Raji (cell line): Measurements from ENCODE around the gene SLC17A7.

Experiments
- POLR2A ChIP-seq: IDR thresholded peaks from 2 replicates; pipeline ENCODE4 v1.6.1; 2011; ENCODE audit warnings: low read depth, low read length, control low read depth; ENCODE audit not compliant: insufficient read depth

SLC17A7 gene

DNA sequence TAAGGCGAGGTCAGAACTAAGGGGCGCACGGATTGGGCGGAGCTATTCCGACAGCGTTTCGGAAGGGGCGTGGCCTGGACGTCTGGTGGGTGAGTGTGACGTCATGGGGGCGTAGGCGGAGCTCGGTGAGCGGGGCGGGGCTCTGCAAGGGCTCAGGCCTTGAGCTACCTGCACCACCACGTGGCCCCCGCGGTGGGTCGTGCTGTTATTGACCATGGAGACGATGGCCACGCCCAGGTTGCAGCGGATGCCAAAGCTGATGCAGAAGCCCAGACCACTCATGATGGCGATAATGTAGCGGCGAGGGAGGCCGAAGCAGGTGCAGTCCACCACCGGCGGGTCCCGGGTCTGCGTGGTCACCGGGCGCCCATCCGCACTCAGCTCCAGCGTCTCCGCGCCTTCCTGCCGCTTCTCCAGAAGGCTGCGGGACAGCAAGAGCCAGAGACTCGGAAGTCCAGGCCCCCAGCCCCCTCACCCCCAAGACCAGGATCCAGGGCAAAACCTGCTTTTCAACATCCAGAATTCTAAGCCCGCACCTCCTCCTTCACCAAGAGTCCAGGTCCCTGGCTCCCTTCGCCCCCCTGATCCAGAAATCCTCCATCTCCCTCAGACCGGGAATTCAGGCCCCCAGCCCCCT is 4.8 kb downstream of the SLC17A7 start:
- no peak for TF ChIP-seq POLR2A

DNA sequence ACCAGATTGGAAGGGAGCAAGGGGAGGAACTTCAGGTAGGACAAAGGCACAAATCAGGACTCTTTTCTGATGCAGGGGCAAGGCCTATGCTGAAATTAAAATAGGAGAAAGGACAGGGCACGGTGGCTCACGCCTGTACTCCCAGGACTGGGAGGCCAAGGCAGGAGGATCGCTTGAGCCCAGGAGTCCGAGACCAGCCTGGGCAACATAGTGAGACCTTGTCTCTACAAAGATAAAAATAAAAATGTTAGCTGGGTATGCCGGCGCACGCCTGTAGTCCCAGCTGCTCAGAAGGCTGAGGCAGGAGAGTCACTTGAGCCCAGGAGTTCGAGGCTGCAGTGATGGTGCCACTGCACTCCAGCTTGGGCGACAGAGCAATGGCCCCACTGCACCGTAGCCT is 5.7 kb downstream of the SLC17A7 start:
- TF ChIP-seq POLR2A, result no peak

DNA sequence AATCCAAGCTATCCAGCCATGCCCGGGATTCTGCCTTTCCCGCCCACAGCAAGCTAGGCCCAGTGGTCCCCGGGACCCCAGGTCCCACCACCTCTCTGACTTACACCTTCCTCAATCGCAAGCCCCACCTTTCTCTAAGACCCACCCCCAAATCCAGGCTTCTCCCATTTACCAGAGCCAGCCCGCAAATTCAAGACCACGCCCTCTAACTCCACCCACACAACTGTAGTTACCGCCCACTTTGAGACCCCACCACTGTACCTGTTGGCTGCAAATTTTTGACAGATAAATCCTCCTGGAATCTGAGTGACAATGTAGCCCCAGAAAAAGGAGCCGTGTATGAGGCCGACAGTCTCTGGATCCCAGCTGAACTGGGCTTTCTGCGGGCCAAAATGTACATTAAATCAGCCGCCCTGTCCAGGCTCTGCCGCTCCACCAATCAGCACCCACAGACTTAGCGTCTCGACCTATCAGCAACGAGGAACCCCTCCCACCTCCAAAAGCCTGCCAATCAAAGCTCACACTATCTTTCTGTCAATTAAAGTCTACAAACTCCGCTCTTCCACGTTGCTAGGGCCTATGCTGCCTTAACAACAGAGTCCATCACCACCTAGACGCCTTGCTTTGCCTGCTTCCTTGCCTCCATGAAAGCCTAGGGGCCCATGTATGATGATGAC is 6.3 kb downstream of the SLC17A7 start:
- TF ChIP-seq POLR2A, result no peak

DNA sequence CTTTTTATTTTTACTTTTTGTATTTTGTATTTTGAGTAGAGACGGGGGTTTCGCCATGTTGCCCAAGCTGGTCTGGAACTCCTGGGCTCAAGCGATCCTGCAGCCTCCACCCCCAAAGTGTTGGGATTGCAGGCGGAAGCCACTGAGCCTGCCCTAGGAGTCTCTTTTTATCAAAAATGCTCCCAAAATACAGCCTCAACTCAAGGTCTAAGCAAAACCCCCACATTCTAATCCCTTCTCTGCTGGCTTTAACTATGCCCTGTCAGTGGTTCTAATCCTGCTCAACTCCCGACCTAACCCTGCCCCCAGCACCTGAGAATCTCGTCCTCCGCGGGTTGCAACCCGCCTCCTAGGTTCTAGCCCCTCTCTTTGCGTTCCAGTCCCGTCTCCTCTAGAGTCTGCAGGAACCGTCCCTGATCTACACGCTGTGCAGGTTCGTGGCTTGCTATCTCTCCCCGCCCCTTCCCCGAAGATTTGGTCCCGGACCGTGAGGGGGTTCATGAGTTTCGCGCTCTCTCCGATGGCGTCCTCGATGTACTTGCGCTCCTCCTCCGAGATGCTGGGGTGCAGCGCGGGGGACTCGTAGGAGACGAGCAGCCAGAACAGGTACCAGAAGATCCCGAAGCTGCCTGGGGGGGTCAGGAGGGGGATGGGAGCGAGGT is 8.0 kb downstream of the SLC17A7 start:
- TF ChIP-seq POLR2A, result no peak

DNA sequence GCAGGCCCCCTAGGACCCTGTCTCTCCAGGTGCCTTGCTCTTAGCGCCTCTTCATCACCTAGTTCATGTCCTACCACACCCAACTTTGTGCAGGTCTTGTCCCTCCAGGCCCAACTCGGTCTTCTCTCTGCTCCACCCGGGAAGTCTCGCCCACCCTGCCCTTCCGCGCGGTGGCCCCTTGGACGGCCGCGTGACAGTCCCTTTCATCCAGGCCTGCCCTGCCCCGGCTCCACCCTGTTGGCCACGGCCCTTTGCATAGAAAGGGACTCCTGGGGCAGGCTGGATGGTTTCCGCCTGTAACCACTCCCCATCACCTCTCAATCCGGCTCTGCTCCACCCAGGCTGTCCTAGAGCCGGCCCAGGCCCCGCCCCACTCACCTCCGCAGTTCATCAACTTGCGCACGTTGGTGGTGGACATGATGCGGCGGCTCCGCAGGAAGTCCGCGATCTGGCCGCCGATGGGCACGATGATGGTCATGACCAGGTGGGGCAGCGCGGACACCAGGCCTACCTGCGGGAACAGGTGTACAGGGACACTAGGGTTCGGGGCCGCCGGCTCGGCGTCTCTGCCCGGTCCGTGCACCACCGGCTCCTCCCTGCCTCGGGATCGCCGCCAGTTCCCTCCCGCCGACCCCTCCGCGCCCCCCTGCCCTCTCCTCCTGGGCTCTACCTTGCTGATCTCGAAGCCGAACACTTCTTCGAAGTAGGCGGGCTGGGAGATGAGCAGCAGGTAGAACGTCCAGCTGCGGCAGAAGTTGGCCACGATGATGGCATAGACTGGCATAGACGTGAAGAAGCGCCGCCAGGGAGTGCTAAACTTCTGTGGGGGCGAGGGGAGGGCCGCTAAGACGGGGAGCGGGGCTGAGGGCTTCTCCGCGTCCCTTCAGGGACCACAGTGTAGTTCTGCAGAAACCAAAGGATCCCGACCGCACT is 8.9 kb downstream of the SLC17A7 start:
- no peak for TF ChIP-seq POLR2A

DNA sequence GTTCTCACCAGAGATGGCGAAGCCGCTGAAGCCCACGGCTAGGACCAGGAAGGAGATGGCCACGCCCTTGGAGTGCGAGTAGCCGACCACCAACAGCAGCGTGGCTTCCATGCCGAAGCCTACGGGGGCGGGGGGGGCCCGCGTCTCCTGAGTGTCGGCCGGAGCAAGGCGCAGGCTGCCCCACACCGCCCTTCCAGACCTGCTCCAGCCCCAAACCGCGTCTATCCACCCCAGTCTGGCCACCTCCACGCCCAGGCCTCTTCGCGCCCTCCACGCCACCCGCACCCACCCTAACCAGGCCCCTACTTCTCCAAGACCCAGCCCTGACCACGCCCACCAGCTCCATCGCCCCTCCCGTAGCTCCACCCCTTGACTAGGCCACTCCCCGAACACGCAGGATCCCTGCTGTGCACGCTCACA is 10.0 kb downstream of the SLC17A7 start:
- TF ChIP-seq POLR2A, result no peak

DNA sequence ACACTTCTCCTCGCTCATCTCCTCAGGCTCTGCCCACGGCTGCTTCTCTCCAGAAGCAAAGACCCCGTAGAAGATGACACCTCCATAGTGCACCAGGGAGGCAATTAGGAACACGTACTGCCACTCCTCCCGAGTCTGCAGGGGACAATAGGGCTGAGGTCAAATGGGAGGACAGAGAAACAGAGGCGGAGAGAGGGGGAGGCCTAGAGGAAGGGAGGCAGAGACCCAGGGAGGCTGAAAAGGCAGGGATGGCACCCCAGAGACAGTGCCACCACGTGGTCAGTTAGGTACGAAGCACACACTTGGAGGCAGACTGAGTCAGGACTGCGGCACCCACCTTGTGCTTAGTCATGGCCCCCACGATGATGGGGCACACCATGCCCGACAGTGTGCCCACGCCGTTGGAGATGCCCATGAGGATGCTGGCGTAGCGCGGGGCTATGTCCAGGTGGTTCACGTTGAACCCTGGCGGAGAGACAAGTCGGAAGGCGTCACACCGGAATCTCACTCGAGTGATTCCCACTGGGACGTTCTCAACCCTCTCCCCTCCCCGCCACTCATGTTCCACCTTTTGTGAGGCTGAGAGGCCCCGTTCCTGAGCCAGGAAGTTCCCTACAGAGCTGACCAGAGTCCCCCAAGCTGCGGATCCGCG is 10.5 kb downstream of the SLC17A7 start:
- no peak for TF ChIP-seq POLR2A

DNA sequence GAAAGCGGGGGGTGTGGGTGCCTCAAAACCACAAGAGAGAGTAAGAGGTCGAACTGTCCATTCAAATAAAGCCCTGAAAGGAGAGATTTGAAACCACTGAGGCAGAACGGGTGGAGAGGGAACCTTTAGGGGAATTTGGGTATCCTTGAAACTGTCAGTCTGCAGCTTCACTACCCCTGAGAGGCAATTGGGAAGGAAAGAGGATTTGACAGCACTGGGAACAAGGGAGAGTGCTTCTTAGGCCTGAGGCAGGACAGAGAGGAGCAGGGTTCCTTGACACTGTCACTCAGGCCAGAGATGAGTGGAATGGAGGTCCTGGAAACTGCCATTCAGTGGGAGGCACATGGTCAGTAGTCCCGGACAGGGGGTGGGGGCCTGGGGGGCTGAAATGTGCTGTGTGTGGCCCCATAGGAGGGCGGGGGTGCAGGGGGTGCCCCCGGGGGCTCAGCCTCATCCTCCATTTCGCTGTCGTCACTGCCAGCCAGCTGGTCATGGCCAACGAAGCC is 11.1 kb downstream of the SLC17A7 start:
- TF ChIP-seq POLR2A, result no peak

DNA sequence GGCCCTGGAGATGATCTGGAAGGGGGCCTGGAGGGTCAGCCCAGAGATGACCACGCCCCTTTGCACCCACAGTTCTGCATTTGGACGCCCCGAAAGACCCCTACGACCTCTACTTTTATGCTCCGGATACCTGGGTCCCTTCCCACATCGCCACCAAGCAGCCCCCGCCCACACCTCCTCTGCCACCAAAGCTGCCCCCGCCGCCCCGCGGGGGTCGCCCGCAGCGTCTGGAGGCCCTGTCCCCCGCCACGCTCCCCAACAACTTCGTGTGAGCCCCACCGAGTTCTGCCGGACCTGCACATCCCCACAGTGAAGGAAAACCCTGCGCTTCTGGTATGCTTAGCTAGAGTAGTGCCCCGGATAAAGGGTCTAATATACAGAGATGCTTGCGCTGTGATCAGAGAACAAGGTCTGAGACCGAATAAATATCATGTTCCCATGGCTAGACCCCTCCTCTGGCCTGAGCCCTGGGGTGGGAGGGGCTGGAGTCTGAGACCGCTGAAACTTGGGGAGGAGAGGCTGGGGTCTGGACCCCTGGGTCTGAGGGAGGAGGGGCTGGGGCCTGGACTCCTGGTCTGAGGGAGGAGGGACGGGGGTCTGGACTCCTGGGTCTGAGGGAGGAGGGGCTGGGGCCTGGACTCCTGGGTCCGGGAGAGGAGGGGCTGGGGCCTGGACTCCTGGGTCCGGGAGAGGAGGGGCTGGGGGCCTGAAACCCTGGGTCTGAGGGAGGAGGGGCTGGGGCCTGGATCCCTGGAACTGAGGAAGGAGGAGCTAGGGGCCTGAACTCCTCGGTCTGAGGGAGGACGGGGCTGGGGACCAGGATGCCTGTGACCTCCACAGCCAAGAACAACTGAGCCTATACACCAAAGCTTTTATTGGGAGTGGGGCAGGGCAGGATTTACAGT is 12.5 kb downstream of the SLC17A7 start:
- TF ChIP-seq POLR2A, result no peak

DNA sequence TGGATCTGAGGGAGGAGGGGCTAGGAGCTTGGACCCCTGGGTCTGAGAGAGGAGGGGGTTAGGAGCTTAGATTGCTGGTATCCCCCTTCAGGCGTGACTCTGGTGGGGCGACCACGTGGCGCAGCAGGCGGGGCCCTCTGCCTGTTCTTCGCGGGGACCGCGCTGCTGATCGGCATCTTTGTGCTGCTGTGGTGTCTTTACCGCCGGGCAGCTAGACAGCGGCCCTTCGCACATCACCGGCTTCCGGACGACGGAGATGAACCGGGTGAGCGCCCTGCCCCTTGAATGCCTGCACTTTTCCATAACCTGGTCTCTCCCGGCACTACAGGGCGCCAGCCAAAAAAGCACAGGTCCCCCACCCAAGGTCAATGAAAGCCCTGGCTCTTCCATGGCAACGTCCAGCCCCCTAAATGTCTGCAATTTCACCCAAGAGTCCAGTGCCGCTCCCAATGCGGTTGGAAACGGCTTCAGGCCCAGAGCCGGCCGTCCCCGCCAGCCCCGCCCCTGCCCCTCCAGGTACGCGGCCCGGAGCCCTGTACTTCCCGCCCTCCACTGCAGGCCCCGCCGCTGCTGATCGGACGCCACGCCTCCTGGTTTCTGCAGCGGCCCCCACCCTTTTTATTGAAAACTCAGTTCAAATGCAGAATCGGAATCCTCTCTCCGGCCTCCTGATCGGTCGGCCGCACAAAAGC is 13.3 kb downstream of the SLC17A7 start:
- TF ChIP-seq POLR2A, result no peak

DNA sequence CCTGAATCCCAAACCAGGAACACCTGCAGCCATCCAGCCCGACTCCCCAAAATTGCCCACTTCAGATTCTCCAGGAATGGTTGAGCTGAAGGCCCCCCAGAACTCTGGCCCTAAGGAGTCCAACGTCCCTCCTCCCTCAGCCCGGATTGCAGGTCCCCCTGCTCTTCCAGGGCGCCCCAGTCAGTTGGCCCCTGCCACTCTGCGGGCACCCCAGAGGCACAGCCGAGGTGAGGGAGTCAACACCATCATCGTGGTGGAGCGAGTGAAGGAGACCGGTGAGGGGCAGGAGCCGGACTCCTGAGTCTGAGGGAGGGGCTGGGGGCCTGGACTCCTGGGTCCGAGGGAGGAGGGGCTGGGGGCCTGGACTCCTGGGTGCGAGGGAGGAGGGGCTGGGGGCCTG is 14.0 kb downstream of the SLC17A7 start:
- TF ChIP-seq POLR2A, result no peak

DNA sequence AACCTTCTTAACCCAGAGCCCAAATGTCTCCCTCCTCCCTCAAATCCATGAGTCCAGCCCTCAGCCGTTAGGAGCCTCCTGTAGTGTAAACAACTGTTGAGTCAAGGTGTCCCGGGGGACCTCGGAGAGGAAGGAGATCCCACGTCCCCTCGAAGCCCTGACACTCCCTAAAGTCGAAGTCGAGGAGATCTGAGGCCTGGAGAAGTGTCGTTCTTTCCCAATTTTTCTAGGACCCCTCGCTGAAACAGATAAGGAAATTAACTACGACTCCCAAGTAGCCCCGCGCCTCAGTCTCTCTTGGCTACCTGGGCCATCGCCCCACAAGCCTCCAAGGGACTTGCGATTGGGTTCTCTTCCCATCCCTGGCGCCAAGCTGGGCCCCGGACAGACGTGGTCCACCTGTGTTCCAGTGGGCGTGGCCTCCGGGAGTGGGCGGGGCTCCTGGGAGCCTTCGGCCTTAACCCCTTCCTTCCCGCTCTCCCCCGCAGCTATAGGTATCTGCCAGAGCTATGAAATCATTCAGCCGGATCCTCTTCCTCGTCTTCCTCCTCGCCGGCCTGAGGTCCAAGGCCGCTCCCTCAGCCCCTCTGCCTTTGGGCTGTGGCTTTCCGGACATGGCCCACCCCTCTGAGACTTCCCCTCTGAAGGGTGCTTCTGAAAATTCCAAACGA is 15.3 kb downstream of the SLC17A7 start:
- TF ChIP-seq POLR2A, result no peak

DNA sequence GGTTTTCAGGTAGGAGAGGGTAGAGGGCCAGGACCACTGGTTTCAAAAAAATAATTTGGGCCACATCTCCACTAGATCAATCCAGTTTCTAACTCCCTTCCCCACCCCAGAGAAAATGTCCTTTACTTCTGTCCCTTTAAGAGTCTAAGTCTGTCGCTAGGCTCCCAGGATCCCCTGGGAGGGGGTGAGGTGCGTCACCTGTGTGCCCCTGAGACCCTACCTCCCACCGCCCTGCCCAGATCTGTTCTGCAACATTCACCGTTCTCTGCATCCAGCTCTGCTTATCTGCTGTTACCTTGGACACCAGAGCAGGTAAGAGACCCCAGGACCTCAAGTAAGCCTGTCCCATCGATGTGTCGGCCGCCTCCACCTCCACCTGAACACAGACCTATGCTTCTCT is 16.1 kb downstream of the SLC17A7 start, which contains the start of gene GFY:
Gene GFY, plus strand, starts transcription at position 211 of the 400 bp plus-strand sequence. CDS start 1,043 bp downstream, outside the sequence.
- TF ChIP-seq POLR2A, result no peak

DNA sequence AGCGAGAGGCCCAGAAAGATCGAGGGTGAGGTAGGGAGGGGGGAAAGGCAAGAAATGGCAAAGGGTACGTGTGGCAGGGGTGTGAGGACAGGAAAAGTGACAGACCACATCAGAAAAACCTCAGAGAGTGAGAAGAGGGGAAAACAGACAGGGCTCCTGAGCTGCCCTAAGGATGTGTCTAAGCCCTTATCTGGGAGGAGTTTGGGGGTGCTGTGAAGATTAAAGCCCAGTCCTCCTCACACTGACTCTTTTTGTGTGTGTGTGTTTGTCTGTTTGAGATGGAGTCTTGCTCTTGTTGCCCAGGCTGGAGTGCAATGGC is 17.4 kb downstream of the SLC17A7 start:
- TF ChIP-seq POLR2A, result no peak
